ENCODE data around the gene CYP4F22. TPM values are rescaled to one million over a fixed set of nuclear protein-coding genes. Genes with fewer than 3 reads are reported as not detected.

CYP4F22 gene
- total RNA-seq, 1 experiment from 2014 or later: not detected

DNA sequence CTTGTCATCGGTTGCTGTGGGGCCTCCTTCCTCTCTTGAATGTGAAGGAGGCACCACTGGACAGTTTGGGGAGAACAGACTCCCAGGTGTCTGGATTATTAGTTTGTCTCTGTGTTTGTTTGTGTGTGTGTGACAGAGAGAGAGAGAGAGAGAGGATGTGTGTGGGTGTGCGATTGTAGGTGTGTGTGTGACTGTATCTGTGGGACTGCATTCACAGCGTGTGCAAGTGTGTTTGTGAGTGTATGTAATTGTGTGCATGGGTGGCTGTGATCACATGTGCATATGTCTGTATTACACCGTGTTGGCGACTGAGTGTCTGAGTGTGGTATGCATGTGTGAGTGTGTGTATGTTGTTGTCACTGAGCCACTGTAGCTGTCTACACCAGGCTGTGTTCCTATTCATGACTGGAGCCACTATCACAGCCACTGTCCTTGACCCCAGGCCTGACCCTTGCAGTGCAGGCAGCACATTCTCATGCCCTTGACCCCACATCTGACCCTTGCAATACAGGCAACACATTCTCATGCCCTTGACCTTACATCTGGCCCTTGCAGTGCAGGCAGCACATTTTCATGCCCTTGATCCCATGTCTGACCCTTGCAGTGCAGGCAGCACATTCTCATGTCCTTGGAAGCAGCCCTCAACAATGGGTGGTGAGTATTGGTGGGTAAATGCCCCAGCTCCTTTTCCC is 81.6 kb downstream of the CYP4F22 start:
- Mint-ChIP-seq H3K9me3 (peaks cover 85 to 89% of the 10 kb centered on the region in 2 experiments), H3K27ac (no peak overlapping the region)

More for the DNA sequence above, 81.6 kb downstream of the CYP4F22 start:
- Histone ChIP-seq H2AK5ac (ENCODE audit: insufficient read length, low read length) (no peak overlapping the region), H2BK20ac (ENCODE audit: low read depth, low read length, poor library complexity, severe bottlenecking) (no peak overlapping the region), H3K27ac (ENCODE audit: insufficient read length, low read depth, low read length) (no peak overlapping the region), H2AFZ (ENCODE audit: low read length) (no peak overlapping the region), H3K27me3 (ENCODE audit: insufficient read depth, low read length) (no peaks in the 10 kb centered on the region), H3K56ac (ENCODE audit: insufficient read length, low read depth, low read length) (no peak overlapping the region), H2BK5ac (ENCODE audit: insufficient read length, low read length) (no peak overlapping the region), H3K4me2 (ENCODE audit: insufficient read depth, insufficient read length, low read length) (no peak overlapping the region), H4K91ac (ENCODE audit: insufficient read length, low read depth, low read length) (no peak overlapping the region), H3K4me1 (ENCODE audit: insufficient read depth, low read length) (no peaks in the 10 kb centered on the region), H2BK12ac (ENCODE audit: insufficient read length, low read depth, low read length) (no peak overlapping the region), H3K9ac (ENCODE audit: extremely low read depth, insufficient read length, low read length) (no peak overlapping the region), H3K4ac (ENCODE audit: low read depth, low read length) (no peak overlapping the region), H4K20me1 (ENCODE audit: control insufficient read depth, insufficient read depth, insufficient read length) (no peaks in the 10 kb centered on the region), H3K79me1 (ENCODE audit: insufficient read depth, low read depth, low read length, poor library complexity, severe bottlenecking) (no peaks in the 10 kb centered on the region), H4K8ac (replicated peaks; ENCODE audit: insufficient read length, low read depth, low read length) (no peak overlapping the region), H2BK15ac (ENCODE audit: low read depth, low read length) (no peak overlapping the region), H4K5ac (ENCODE audit: insufficient read length, low read depth, low read length) (no peak overlapping the region), H2BK120ac (ENCODE audit: low read depth, low read length, poor library complexity, severe bottlenecking) (no peak overlapping the region), H3K23me2 (ENCODE audit: insufficient read length, low read depth, low read length, poor library complexity, severe bottlenecking) (no peaks in the 10 kb centered on the region), H3K18ac (ENCODE audit: insufficient read length, low read depth, low read length) (no peak overlapping the region), H3K14ac (ENCODE audit: insufficient read depth, low read length) (no peak overlapping the region), H3K79me2 (ENCODE audit: insufficient read depth, low read length) (no peaks in the 10 kb centered on the region), H3K23ac (ENCODE audit: insufficient read length, low read depth, low read length) (no peak overlapping the region), H3K9me3 (ENCODE audit: control insufficient read depth, low read depth, low read length) (peaks cover 70% of the 10 kb centered on the region), H3T11ph (ENCODE audit: low read length) (no peak overlapping the region)
- Mint-ChIP-seq H3K4me1 (no peaks in the 10 kb centered on the region), H3K27me3 (ENCODE audit: low read depth) (peaks cover 8% of the 10 kb centered on the region), H3K4me3 (no peak overlapping the region), H3K36me3 (ENCODE audit: insufficient read depth in 1 of 3, low read depth in 3 of 3) (peaks cover 11 to 36% (median 13%) of the 10 kb centered on the region in 3 experiments; a peak in 6 of 7 replicates)
- DNase-seq: no peak
- no peak for TF ChIP-seq CTCF (conservative IDR thresholded peaks at IDR 0.05)
- WGBS (ENCODE audit: extremely low coverage, insufficient read length, low lambda C conversion rate): no CpG with 5 or more reads among the region's 5 CpGs
